Activated B cell treated with CpG ODN at 0.5 μM for 24 hours (primary cell): ENCODE measurements around the gene AKNA. TPM values are rescaled to one million over a fixed set of nuclear protein-coding genes. Genes with fewer than 3 reads are reported as not detected.

ENCODE experiments used
- ATAC-seq: fragments of 200-7000 bp; cut with Tn5 transposase; one replicate; pipeline ENCODE4 v1.10.0; 2021; ENCODE audit warnings: low read depth, mild to moderate bottlenecking, moderate library complexity
- CTCF ChIA-PET: fragments of 350-600 bp; sonication (Branson Sonifier 250); formaldehyde crosslinking; loops from one replicate; lab custom pipeline; 2021; ENCODE audit warnings: antibody characterized with exemption; lab: Charles Lee
- POLR2A ChIA-PET: fragments of 350-600 bp; sonication (Branson Sonifier 250); formaldehyde crosslinking; loops from one replicate; lab custom pipeline; 2021; ENCODE audit warnings: antibody characterized with exemption; lab: Charles Lee
- DNase-seq: peaks from one replicate; pipeline ENCODE4 v3.0.0; 2022
- H3K27ac Mint-ChIP-seq: one replicate; pipeline ENCODE4 v1.8.0; 2020; ENCODE audit warnings: mixed read lengths
- H3K27me3 Mint-ChIP-seq: one replicate; pipeline ENCODE4 v1.8.0; 2021; ENCODE audit warnings: mixed read lengths
- H3K36me3 Mint-ChIP-seq: one replicate; pipeline ENCODE4 v1.8.0; 2021; ENCODE audit warnings: low read depth, mixed read lengths
- H3K4me1 Mint-ChIP-seq: one replicate; pipeline ENCODE4 v1.8.0; 2021; ENCODE audit warnings: mixed read lengths
- H3K4me3 Mint-ChIP-seq: one replicate; pipeline ENCODE4 v1.8.0; 2020; ENCODE audit warnings: mild to moderate bottlenecking, mixed read lengths
- H3K9me3 Mint-ChIP-seq: one replicate; pipeline ENCODE4 v1.8.0; 2020; ENCODE audit warnings: mixed read lengths
- intact Hi-C: fragments of 100-400 bp; cut with micrococcal nuclease; formaldehyde crosslinking; loops from one replicate; pipeline ENCODE4 v1.15.1; 2024
- total RNA-seq: library from RNA; stranded (reverse); gene quantifications from 2 replicates; pipeline ENCODE4 v1.2.3, GENCODE V29; 2022
- TF ChIP-seq, protein P1 (sequence below): fragments of 200-600 bp; IDR thresholded peaks from one replicate; pipeline ENCODE4 v1.8.0; 2022; ENCODE audit warnings: antibody characterized with exemption, mild to moderate bottlenecking

Gene AKNA
- total RNA-seq, 1 donor from 2014 or later: 322 TPM

DNA sequence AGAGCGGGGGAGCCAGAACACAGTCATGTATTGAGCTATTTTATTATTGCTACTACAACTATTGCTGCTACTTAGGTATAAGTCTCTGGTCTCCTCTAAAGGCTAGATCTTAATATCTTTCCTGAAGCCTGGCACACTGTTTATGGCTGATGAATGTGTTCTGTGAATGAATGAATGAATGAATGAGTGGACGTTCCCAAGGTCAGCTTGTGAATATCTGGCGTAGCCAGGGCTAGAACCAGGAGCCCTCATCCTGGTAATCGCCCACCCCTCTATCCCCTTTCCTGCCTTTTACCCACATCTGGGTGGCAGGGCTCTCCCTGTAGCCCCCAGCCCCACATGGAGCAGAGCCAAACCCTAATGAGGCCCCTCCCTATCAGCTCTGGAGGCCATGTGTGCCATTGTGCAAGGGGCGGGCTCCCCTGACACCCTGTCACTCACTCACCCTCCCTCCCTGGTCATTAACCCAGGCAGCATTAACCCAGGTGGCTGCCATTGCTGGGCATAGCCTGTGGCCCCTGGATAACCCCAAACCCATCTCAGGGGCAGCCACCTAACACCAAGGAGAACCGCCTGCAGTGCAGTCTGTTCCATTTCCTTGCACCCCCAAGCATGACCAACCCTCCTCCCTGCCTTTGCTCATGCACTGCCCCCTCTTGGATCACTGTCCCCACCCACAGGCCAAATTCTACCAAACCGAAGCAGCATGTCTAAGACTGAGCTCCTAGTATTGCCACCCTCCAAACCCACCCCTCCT is 2.0 kb upstream of the AKNA start:
- Mint-ChIP-seq H3K4me3 (peak overlapping the region; percentile 97), H3K27ac (peak overlapping the region; percentile 93), H3K27me3 (no peaks in the 10 kb centered on the region), H3K9me3 (no peaks in the 10 kb centered on the region), H3K4me1 (peaks cover 90% of the 10 kb centered on the region), H3K36me3 (peaks cover 75% of the 10 kb centered on the region)
- intact Hi-C loops: loop anchor here (5.0 to 10.0 kb wide), 2 partner anchors 223 to 505 kb away; partner anchors contain the start of gene TMEM268
- TF ChIP-seq, protein P1, sequence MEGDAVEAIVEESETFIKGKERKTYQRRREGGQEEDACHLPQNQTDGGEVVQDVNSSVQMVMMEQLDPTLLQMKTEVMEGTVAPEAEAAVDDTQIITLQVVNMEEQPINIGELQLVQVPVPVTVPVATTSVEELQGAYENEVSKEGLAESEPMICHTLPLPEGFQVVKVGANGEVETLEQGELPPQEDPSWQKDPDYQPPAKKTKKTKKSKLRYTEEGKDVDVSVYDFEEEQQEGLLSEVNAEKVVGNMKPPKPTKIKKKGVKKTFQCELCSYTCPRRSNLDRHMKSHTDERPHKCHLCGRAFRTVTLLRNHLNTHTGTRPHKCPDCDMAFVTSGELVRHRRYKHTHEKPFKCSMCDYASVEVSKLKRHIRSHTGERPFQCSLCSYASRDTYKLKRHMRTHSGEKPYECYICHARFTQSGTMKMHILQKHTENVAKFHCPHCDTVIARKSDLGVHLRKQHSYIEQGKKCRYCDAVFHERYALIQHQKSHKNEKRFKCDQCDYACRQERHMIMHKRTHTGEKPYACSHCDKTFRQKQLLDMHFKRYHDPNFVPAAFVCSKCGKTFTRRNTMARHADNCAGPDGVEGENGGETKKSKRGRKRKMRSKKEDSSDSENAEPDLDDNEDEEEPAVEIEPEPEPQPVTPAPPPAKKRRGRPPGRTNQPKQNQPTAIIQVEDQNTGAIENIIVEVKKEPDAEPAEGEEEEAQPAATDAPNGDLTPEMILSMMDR: no peak
- ChIA-PET CTCF (interaction anchor here (0.6 to 3.8 kb wide), 8 partner anchors 17 to 53 kb away, joined by 3 to 13 read pairs (median 6); no protein-coding TSS in a partner anchor), POLR2A (interaction anchor here (1.4 to 23.4 kb wide), 7 partner anchors 7 to 198 kb away, joined by 3 to 913 read pairs (median 14); partner anchors contain the start of gene ATP6V1G1)
- DNase-seq (no peak), ATAC-seq (no peak)

DNA sequence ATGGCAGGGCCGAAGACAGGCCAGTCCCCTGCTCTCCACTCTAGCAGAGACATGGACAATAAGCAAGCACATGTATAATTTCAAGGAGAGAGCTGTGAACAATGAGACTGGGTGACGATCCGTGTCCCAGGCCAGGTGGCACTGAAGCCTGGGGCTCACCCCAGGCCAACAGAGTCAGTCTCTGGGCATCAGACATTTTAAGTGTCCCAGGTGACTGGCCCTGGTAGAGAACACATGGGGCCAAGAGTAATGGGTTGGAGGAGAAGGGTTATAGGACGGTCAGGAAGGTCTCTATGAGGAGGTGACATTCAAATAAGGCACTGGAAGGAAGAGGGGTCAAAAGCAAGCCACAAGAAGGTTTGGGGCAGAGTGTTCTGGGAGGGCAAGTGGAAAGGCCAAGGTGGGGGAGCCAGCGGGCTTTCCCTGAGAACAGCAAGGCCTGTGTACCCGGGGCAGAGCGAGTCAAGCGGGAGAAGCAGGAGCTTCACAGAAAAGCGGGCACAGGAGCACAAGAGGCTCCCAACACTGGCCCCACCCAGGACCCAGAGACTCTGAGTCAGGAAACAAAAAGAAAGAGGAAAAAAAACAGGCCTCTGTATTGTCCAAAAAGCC is 1.1 kb upstream of the AKNA start:
- intact Hi-C loops: loop anchor here (5.0 kb wide), 1 partner anchor 223 kb away; the partner anchor contains the start of gene TMEM268
- peak overlapping the region; percentile 93 for H3K27ac Mint-ChIP-seq
- ChIA-PET CTCF (interaction anchor here (1.4 to 3.8 kb wide), 5 partner anchors 20 to 51 kb away, joined by 3 to 13 read pairs (median 9); no protein-coding TSS in a partner anchor), POLR2A (interaction anchor here (1.4 to 23.4 kb wide), 8 partner anchors 8 to 230 kb away, joined by 3 to 913 read pairs (median 28); no protein-coding TSS in a partner anchor)
- peaks cover 75% of the 10 kb centered on the region for H3K36me3 Mint-ChIP-seq
- TF ChIP-seq, protein P1: no peak
- H3K4me1 Mint-ChIP-seq: peaks cover 90% of the 10 kb centered on the region
- no peak for ATAC-seq
- H3K27me3 Mint-ChIP-seq: no peaks in the 10 kb centered on the region
- peak overlapping the region; percentile 97 for H3K4me3 Mint-ChIP-seq
- DNase-seq: no peak
- no peaks in the 10 kb centered on the region for H3K9me3 Mint-ChIP-seq

DNA sequence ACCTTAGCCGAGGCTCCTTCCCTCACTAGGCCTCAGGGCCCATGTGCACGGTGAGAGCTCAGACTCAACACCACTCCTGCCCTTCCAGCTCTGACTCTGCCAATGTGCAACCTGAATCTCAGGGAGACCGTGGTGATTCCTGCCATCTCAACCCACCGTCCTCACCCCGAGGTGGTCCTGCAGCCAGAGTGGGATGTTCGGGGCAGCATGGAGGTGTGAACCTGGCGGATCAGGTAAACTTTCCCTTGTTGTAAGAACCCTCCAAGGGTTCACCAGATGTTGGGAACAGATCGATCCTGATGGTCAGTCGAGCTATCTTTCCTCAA is 538 bp upstream of the AKNA start:
- Mint-ChIP-seq H3K4me1 (peaks cover 91% of the 10 kb centered on the region), H3K9me3 (no peaks in the 10 kb centered on the region), H3K27me3 (no peaks in the 10 kb centered on the region), H3K36me3 (peaks cover 77% of the 10 kb centered on the region), H3K4me3 (peak overlapping the region; percentile 97), H3K27ac (peak overlapping the region; percentile 93)
- TF ChIP-seq, protein P1: no peak
- DNase-seq: no peak
- intact Hi-C loops: loop anchor here (5.0 kb wide), 1 partner anchor 224 kb away; the partner anchor contains the start of gene TMEM268
- ATAC-seq: no peak
- ChIA-PET POLR2A (interaction anchor here (1.0 to 23.4 kb wide), 10 partner anchors 8 to 231 kb away, joined by 3 to 913 read pairs (median 8); partner anchors contain the start of gene ATP6V1G1), CTCF (interaction anchor here (1.0 to 3.8 kb wide), 6 partner anchors 8 to 48 kb away, joined by 3 to 13 read pairs (median 8); no protein-coding TSS in a partner anchor)

DNA sequence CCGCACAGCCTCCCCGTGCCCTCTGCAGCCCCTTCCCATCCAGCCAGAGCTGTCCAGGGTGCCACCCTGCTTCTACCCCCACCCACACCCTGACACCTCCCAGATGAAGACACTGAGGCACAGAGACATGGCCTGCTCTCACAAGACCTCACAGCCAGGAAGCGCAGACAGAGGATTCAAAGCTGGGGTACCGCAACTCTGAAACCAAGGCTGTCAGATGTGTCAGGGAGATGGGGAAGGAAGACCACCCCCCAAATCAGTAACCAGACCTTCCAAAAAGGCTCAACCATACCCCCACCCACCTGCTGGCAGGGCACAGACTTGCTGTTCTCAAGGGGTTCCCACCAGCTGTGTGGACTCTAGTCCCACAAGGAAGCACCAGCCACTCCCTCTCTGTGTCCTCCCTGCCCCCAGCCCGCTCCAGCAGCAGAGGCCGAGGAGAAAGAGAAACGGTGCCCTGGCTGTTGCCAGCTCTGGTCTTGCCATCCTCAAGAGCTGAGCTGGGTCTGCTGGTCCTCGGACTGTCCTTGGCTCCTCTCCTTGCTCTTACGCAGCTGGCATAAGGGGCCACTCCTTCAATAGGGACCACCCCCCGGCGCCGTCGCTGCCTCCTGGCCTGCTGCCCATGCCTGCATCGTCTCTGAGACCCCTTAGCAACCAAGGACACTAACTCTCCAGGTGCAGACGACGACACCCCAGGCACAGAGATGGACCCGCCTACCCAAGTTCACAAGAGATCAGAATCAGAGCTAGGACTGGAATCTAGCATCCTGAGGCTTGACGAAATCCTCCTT is 699 bp downstream of the AKNA start:
- TF ChIP-seq, protein P1: no peak
- POLR2A ChIA-PET: interaction anchor here (0.5 to 23.4 kb wide), 16 partner anchors 9 to 957 kb away, joined by 3 to 913 read pairs (median 10); partner anchors contain the start of genes ATP6V1G1 and TMEM268
- Mint-ChIP-seq H3K4me3 (peak overlapping the region; percentile 97), H3K4me1 (peaks cover 91% of the 10 kb centered on the region), H3K36me3 (peaks cover 76% of the 10 kb centered on the region), H3K27ac (peak overlapping the region; percentile 93), H3K9me3 (no peaks in the 10 kb centered on the region), H3K27me3 (no peaks in the 10 kb centered on the region)
- CTCF ChIA-PET: interaction anchor here (1.0 to 6.3 kb wide), 10 partner anchors 8 to 266 kb away, joined by 3 to 46 read pairs (median 8); no protein-coding TSS in a partner anchor
- intact Hi-C loops: loop anchor here (5.0 kb wide), 1 partner anchor 225 kb away; the partner anchor contains the start of gene TMEM268
- DNase-seq (no peak), ATAC-seq (no peak)
